Measurements from ENCODE around the gene TEKT2. TPM values are rescaled to one million over a fixed set of nuclear protein-coding genes. Genes with fewer than 3 reads are reported as not detected.

The TEKT2 gene
- total and polyA plus RNA-seq, 2 of the 8 experiments (the other 6 are each of a cell fraction or from before 2014, with no cell fraction given) = 1.6 to 1.7 TPM

DNA sequence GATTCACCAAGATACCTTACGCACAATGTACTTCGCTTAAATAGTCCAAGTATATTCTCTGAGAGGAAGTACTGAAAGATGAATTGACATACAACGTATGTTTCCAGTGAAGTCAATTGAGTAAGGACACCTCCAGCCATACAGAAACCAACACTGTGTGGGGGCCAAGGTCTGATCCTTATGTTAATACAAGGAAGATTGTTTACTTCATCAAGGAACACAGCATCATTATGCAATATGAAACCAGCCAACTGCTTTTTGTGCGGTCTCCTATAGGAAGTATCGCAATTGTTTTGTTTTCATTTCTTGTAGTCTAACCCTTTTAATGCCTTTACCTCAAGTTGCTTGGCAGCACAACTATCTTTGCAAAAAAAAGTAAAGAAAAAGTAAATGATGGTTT, 28.2 kb upstream of the TEKT2 start:
- 93% methylated on average over 5 of the region's 5 CpGs; no CpG with 5 or more reads in 1 of the 2 experiments for WGBS, 2 experiments (ENCODE audit: extremely low coverage in 1 of 2, insufficient coverage in 1 of 2, insufficient read length in 1 of 2, insufficient replicate concordance in 2 of 2, low coverage in 1 of 2, low lambda C conversion rate in 2 of 2, missing lambda C conversion rate in 1 of 2)
- FAIRE-seq (peak; percentile 42), DNase-seq (ENCODE audit: low read depth in 1 of 2, low spot score in 2 of 2) (no peak)
- Histone ChIP-seq H2BK12ac (ENCODE audit: low read depth, low read length) (no peak overlapping the region), H3K23me2 (ENCODE audit: low read depth, low read length) (no peaks in the 10 kb centered on the region), H2BK120ac (replicated peaks; ENCODE audit: low read depth, low read length) (no peak overlapping the region), H3K4me2 (ENCODE audit: insufficient read depth in 1 of 2, low read depth in 2 of 2, low read length in 2 of 2) (no peak overlapping the region), H4K20me1 (replicated peaks in 1 of 2; ENCODE audit: control insufficient read depth in 1 of 2, insufficient read depth in 2 of 2, low read length in 2 of 2) (no peaks in the 10 kb centered on the region), H3K36me3 (ENCODE audit: control insufficient read depth in 2 of 4, insufficient read depth in 4 of 4, low read length in 3 of 4) (peaks cover 0 to 5% (median 1%) of the 10 kb centered on the region in 4 experiments; a peak in 1 of 8 replicates), H3K14ac (ENCODE audit: insufficient read length) (no peak overlapping the region), H3K4me3 (ENCODE audit: extremely low read depth in 1 of 4, insufficient read depth in 2 of 4, low read depth in 3 of 4, low read length in 4 of 4) (no peak overlapping the region), H3K9me3 (ENCODE audit: insufficient read depth in 2 of 2, low read depth in 1 of 2, low read length in 1 of 2) (no peaks in the 10 kb centered on the region), H3K79me1 (ENCODE audit: low read depth, low read length) (no peaks in the 10 kb centered on the region), H3K18ac (ENCODE audit: extremely low read depth, low read length) (no peak overlapping the region), H2BK15ac (ENCODE audit: low read length) (no peak overlapping the region), H4K8ac (ENCODE audit: extremely low read depth, insufficient read depth, low read length) (no peak overlapping the region), H2AFZ (ENCODE audit: low read length) (no peak overlapping the region), H3K4ac (replicated peaks; ENCODE audit: insufficient read length, low read depth, low read length) (no peak overlapping the region), H3K56ac (replicated peaks; ENCODE audit: insufficient read length, low read depth, low read length) (no peak overlapping the region), H3K27me3 (replicated peaks in 1 of 4; ENCODE audit: control insufficient read depth in 3 of 4, extremely low read depth in 1 of 4, insufficient read depth in 3 of 4, low read length in 3 of 4) (no peaks in the 10 kb centered on the region), H4K91ac (replicated peaks; ENCODE audit: insufficient read length, low read length) (no peak overlapping the region), H2BK5ac (ENCODE audit: low read depth, low read length) (no peak overlapping the region), H3K23ac (ENCODE audit: insufficient read length) (no peak overlapping the region), H3K4me1 (replicated peaks in 1 of 4; ENCODE audit: control insufficient read depth in 3 of 4, insufficient read depth in 4 of 4, low read length in 3 of 4) (no peaks in the 10 kb centered on the region), H2BK20ac (ENCODE audit: low read length) (no peak overlapping the region), H3K9ac (replicated peaks in 1 of 4; ENCODE audit: extremely low read depth in 1 of 4, low read depth in 3 of 4, low read length in 3 of 4) (no peak overlapping the region), H4K5ac (ENCODE audit: insufficient read length, low read depth, low read length) (no peak overlapping the region), H2AK5ac (ENCODE audit: low read depth, low read length) (no peak overlapping the region), H3K79me2 (ENCODE audit: control insufficient read depth in 1 of 2, insufficient read depth in 2 of 2, low read length in 2 of 2) (no peaks in the 10 kb centered on the region), H3K27ac (ENCODE audit: low read depth, low read length) (no peak overlapping the region)
- POLR2A ChIA-PET (ENCODE audit: partially characterized antibody) = no interaction called here
- CTCF ChIA-PET (ENCODE audit: partially characterized antibody) = no interaction called here
- TF ChIP-seq NRF1 (IDR thresholded peaks at IDR 0.05; ENCODE audit: low read depth, low read length) (no peak), SUZ12 (IDR thresholded peaks at IDR 0.05; ENCODE audit: low read length) (no peak)
